SHP77 (cell line): ENCODE data around the gene FES.
"Not testable (repeated sequence)": the region's sequence is repeated elsewhere in the genome, so short reads cannot be mapped to it uniquely, and the experiment has no call there.

Source experiments
- DNase-seq, 2 experiments: peaks; one replicate each; lab custom pipeline; 2025; lab: John Stamatoyannopoulos, UW

Gene FES

DNA sequence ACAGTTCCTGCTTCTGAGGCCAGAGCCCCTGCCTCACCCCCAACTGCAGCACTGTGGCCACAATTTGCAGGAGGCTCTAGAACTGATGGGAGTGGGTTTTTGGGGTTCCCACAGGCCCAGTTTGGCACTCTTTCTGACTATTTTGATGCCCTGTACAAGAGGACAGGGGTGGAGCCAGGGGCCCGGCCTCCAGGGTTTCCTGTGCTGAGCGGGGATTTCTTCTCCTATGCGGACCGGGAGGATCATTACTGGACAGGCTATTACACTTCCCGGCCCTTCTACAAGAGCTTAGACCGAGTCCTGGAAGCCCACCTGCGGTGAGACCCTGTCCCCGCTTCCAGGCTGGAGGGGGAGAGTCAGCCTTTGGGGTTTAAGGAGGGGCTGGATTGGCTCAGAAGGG, 25.7 kb downstream of the FES start:
- DNase-seq, result no peak

DNA sequence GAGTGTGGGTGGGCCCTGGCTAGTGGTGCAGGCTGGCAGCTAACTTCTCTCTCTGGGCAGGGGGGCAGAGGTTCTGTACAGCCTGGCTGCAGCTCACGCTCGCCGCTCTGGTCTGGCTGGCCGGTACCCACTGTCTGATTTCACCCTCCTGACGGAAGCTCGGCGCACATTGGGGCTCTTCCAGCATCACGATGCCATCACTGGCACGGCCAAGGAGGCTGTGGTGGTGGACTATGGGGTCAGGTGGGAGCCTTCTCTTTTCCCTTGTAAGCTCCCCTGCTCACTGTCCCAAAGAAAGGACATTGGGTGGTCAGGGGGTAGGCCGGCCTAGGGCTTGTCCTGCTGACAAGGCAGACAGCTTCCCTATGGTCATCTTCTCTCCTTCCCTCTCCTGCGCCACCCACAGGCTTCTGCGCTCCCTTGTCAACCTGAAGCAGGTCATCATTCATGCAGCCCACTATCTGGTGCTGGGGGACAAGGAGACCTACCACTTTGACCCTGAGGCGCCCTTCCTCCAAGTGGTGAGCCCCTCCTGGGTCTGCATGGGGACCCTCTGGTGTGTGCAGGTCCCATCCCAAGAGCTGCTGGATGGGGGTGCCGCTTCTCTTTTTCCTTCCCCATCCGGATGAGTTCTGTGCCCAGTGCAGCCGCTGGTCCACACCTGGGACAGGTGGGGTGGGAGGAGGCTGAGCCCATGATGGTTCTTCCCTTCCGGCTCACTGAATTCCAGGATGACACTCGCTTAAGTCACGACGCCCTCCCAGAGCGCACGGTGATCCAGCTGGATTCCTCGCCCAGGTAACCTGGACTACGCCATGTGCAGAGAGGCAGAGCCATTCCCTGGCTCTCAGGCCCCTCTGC, 26.4 kb downstream of the FES start:
- no peak for DNase-seq

- no peak for DNase-seq
Measured at GRCh38 chr15:90911302-90911623, 27.0 kb downstream of the FES start.

DNA sequence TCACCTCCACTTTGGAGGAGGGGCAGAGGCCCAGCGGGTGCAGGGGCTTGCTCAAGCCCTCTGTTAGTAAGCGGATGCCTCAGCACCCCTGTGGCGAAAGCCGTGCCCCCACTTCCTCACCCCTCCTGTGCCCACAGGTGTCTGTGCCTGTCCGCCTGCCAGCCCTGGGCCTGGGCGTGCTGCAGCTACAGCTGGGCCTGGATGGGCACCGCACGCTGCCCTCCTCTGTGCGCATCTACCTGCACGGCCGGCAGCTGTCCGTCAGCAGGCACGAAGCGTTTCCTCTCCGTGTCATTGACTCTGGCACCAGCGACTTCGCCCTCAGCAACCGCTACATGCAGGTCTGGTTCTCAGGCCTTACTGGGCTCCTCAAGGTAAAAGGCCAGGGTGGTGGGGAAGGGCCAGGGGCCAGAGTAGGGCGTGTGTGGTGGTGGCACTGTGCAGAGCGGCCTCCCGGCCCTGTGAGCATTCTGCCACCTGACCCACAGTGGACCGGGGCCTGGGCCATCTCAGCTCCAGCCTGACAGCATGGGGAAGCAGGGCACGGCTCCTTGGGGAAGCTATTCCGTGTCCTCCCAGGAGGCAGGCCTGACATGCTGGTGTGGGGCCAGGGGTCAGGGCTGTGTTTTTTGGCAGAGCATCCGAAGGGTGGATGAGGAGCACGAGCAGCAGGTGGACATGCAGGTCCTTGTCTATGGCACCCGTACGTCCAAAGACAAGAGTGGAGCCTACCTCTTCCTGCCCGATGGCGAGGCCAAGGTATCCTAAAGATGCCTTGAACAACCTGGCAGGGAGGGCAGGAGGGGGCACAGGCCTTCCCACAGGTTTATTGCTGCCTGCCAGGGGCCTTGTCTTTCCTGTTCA, 27.8 kb downstream of the FES start:
- no peak for DNase-seq

DNA sequence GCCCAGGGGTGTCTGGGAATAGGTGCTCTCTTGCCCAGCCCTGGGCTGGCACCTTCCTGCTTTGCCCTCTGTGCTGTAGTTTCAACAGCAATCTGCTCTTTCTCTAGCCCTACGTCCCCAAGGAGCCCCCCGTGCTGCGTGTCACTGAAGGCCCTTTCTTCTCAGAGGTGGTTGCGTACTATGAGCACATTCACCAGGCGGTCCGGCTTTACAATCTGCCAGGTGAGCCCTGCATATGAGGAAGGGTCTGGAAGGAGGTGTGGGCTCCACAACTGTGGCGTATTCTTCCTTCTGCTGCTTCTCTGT, 28.4 kb downstream of the FES start:
- DNase-seq, result no peak

DNA sequence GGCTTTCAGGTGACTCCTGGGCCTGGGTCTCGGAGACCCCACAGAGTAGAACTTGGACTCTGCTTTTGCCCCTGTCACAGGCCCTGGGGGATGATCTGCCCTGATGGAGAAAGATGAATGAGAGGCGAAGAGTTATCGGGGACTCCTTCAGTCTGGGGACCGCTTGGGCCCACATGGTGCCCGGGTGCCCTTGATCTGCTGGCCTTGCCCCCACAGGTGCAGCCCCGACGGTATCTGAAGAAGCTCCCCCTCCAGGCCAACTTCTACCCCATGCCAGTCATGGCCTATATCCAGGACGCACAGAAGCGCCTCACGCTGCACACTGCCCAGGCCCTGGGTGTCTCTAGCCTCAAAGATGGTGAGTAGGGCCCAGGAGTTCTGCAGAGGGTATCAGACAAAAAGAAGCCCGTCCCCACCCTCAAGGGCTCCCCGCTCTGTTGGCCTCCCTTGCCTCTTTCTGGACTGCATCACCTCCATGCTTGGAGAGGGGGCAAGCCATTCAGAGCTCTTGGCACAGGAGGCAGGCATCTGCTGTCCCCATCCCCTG, 29.2 kb downstream of the FES start:
- no peak for DNase-seq

DNA sequence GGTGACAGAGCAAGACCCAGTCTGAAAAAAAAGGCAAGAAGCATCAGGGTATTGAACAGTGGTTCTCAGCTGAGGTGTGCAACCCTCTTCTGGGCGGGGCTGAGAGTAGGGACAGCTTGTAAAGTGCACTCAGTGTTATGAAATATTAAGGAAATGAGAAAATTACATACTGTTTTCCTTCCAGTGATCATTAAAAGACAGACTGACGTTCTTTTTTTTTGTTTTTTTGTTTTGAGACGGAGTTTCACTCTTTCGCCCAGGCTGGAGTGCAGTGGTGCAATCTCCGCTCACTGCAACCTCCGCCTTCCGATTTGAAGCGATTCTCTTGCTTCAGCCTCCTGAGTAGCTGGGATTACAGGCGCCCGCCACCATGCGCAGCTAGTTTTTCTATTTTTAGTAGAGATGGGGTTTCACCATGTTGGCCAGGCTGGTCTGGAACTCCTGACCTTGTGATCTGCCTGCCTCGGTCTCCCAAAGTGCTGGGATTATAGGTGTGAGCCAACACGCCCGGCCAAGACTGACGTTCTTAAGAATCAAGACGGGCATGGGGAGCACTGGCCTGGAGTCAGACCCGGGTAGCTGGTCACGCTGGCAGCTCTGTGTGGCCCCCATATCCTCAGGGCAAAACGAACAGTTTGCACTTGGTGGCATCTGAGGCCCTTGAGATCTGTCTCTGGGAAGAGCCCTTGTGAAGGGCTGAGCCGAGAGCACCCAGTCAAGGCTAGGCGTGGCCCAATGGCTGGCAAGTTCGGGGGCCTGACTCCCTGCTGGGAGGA, 30.2 kb downstream of the FES start:
- DNase-seq, result no peak

- no peak for DNase-seq
Measured at GRCh38 chr15:90915216-90915807, 31.0 kb downstream of the FES start.

DNA sequence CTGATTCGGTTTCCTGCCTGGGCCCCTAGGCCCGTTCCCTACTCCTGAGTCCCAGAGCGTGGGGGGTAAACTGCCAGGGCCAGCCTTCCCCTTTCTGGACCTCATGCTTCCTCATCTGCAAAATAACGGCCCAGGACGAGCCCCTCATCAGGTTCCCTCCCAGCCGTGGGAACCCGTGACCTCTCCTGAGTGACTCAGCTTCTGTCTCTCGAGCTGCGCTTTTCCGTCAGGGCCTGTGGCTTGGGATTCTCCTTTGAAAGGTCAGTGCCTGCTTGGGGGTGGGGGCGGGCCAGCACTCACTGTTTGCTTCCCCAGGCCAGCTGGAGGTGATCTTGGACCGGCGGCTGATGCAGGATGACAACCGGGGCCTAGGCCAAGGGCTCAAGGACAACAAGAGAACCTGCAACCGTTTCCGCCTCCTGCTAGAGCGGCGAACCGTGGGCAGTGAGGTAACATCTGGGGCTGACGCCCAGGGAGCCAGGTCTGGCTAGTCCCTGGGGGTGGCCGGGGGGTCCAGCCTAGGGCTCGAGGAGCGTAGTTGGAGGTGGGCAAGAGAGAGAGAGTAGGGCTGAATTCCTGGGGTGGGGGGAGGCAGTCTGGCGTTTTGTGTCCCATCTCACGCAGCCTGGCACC, 31.6 kb downstream of the FES start:
- DNase-seq, result no peak

GRCh38 chr15:90916461-90916860, 32.2 kb downstream of the FES start:
- no peak for DNase-seq

GRCh38 chr15:90917569-90917968, 33.3 kb downstream of the FES start:
- no peak for DNase-seq

GRCh38 chr15:90918034-90918788, 33.9 kb downstream of the FES start:
- no peak for DNase-seq

GRCh38 chr15:90918835-90919234, 34.5 kb downstream of the FES start:
- DNase-seq, result no peak

DNA sequence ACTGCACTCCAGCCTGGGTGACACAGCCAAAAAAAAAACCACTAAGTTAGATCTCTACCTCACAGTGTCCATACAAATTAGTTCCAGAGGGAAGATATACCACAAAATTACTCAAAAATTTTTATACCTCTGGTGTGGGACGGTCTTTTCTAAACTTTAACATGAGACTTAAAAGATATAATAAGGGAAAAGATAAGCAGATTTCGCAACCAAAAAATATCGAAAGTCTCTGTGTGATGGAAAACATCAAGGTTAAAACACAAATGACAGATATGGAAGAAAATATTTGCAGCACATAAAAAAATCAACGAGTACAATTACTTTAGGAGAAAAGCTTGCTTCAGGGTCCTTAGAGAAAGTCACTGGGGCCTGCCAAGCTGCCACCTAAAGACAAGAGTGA, 37.6 kb downstream of the FES start:
- no peak for DNase-seq

DNA sequence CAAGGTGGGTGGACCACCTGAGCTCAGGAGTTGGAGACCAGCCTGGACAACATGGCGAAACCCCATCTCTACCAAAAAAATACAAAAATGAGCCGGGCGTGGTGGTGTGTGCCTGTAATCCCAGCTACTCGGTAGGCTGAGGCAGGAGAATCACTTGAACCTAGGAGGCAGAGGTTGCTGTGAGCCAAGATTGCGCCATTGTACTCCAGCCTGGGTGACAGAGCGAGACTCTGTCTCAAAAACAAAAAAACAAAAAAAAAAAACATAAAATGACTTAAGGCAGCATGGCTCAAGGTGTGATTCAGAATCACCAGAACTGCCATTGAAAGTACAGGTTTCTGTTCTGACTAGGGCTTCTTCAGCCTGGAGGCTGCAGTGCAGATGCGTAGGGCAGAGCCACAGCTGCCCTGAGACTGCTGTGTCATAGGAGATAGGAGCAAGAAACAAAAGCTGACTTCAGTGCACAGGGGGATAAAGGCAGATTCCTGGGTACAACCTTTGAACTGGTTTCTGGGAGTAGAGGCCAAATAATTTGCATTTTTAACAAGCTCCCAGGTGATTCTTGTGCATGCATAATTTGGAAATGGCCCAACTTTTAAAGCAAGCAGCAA, 38.5 kb downstream of the FES start:
- DNase-seq, result not testable (repeated sequence)

DNA sequence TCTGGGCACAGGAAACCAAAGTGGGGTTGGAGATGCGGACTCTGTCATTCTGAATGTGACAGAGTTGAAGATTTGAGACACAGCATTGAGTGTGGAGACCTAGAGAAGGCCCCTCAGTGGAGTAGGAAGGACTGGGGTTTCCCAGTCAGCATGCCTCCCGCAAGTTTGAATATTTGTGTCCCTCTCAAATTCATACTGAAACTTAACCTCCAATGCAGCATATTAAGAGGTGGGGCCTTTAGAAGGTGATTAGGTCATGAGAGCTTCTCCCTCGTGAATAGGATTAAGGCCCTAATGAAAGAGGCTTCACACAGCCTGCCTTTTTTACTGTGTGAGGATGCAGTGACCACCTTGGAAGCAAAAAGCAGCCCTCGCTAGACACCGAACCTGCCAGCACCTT, 40.1 kb downstream of the FES start:
- no peak for DNase-seq

DNA sequence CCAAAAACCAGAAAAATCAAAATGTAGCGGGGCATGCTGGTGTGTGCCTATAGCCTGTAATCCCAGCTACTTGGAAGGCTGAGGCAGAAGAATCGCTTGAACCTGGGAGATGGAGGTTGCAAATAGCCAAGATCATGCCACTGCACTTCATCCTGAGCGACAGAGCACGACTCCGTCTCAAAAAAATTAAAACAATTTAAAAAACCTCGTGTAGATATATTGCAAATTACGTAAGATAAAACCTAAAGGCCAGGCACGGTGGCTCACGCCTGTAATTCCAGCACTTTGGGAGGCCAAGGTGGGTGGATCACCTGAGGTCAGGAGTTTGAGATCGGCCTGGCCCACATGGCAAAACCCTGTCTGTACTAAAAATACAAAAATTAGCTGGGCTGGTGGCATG, 42.5 kb downstream of the FES start:
- not testable (repeated sequence) for DNase-seq

- not testable (repeated sequence) for DNase-seq
Measured at GRCh38 chr15:90928106-90928505, 43.8 kb downstream of the FES start.

DNA sequence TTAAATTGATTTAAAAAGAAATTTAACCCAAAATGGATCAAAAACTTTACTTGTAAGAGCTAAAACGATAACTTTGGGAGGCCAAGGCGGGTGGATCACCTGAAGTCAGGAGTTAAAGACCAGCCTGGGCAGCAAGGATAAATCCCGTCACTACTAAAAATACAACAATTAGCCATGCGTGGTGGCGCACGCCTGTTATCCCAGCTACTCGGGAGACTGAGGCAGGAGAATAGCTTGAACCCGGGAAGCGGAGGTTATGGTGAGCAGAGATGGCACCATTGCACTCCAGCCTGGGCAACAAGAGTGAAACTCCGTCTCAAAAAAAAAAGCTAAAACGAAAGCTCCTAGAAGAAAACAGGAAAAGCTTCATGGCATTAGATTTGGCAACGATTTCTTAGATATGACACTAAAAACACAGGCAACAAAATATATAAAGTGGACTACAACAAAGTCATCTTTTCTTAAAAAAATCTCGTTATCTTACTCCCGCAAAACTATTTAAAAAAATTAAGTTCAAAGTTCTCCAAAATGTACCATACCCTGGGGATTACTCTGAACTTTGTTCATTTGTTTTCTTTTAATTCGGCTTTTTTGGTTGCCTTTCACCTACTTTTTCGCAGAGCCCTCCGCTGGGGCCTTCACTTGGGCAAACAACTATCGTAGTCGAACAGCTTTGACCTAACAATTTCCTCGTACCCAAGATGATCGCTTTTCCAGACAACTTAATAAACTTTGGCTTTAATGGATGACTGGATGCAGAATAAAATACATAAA, 45.1 kb downstream of the FES start:
- DNase-seq, result no peak
